SIG-M5 (cell line): ENCODE results near the gene PHLDA2.

ENCODE experiments used
- DNase-seq: peaks from one replicate; lab custom pipeline; 2025; lab: John Stamatoyannopoulos, UW

The PHLDA2 gene

DNA sequence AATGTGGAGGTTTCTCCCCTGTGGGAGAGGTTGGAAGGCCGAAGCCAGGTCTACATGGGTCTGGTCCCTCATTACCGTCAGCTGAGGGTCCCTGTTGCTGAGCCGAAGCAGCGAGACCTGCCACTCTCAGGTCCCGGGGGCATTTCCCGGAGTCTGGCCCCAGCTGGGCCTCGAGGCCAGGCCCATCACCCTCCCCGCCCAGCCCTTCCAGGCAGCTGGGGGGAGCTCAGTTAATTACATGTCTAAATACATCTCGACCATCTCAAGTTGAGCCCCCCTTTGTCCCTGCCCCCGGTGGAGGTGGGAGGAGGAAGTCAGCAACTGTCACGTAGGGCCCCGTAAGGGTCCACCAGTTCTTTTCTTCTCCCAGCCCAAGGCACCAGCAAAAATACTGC lies 47.2 kb downstream of the PHLDA2 start:
- DNase-seq, result no peak

DNA sequence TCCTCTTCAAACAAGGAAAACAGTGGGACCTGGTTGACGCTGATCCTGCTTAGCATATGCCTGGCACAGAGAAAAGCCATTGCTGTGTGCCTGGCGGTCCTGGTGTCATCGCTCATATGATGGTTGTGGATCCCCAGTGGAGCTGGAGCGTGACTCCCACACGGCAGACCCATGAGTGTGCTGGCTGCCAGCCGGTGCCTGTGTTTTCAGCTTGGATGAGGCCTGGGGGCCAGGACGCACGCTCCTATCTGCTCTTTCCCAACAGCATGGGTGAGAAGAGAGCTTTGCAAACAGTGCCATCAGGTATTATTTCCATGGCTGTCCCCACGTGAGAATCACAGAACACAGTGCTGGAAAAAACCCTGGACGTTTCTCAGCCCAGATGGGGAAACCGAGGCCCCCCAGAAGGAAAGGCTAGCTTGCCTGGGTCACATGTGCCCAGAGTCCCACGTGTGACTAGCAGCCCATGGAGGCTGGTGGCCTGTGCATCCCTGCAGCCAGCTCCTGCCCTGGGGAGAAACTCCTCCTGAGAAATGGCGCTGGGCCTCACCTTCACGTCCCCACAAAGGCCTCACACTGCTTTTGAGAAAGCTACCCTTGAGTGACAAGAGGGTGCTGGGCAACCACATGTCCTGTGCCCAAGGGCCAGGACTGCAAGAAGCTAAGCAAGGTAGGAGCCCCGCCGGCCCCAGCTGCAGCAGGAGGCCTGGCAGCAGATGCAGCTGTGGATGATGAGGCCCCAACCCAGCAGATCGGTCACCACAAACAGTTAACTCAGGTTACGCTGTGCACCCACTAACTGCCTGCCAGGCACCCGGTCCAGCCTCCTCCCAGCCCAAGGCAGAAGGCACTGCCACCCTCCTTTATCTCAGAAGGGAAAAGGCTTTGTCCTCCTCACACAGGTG lies 47.9 kb downstream of the PHLDA2 start:
- no peak for DNase-seq

DNA sequence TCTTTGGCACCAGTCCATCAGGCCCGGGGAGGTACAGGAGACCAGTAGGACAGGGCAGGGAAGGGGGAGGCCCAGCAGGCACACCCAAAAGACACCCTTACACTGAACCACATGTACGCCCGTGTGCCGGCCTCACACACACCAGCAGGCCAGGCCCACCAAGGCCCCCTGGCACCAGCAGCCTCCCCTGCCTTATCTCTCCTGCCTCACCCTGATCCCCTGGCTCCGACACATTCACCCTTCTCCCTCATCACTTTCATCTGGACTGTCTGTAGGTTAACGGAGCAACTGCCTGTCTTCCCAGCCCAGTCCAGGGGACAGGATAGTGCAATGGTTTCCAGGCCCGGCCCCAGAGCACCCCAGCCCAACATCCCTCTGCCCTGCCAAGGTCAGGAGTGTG lies 48.6 kb downstream of the PHLDA2 start:
- no peak for DNase-seq

DNA sequence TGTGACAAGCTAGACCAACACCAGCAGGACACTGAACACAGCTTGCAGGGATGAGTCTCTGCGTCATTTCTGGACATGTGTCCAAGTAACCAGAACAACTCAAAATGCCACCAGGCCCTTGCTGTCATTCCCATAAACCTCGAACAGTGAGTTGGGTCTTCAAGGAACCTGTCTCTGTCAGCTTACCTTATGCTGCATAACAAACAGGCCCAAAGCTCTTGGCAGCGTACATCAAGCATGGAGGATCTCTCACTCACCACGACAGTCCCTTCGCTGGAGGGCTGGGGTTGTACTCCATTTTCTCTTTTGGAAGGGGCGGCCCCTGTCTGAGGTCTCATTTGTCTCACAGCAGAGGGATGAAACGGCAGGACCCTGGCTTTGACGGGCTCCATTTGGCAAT lies 50.4 kb downstream of the PHLDA2 start:
- no peak for DNase-seq
